Measurements from ENCODE around the gene ZNF879.

DNA sequence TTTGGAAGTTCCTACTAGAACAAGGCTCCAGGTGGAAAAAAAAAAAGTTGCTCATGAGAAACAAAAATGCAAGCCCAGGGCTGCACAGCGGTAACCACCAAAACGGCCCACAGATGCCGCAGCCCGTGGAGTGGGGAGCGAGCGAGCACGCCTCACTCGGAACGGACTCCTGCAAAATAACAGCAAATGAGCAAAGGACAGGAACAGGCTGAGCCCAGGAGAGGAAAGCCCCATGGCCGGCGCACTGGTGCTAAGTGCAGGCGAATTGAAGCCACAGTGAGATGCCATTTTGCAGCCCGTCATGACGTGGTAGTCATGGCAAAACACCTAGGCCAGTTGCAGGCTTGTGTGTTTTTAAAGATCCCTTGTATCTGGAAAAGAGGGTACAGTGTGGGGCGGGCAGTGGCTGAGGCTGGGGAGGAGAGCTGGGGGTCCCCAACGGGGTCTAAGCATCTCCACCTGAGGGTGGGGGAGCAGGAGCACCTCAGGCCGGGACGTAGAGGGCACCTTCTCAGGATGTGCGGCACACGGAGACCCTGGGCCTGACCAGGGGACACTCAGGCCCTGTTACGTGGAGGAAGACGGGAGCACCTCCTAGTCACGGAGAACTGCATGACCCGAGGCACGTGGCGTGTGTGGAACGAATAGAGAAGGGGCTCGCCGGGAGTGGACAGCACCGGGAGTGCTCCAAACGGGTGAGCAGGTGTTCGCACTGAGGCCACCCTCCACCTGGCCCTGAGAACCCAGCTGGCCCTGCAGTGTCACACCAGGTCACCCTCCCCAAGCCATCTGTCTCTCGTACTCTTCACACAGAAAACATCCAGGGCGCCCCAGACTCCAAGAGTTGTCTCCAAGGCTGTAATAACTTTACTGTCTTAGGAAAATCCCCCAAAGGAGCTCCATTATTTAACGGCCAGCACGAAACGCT lies 39.2 kb upstream of the ZNF879 start:
- TF ChIP-seq CSDC2 (CRISPR knock-in tag; IDR thresholded peaks at IDR 0.05) (no peak), BACH2 (CRISPR knock-in tag; IDR thresholded peaks at IDR 0.05; ENCODE audit: borderline replicate concordance) (no peak), ZC3H10 (CRISPR knock-in tag; IDR thresholded peaks at IDR 0.05) (no peak), ZNF565 (CRISPR knock-in tag; conservative IDR thresholded peaks at IDR 0.05; ENCODE audit: low read depth) (no peak), ESRRG (CRISPR knock-in tag; IDR thresholded peaks at IDR 0.05) (no peak), TOX (CRISPR knock-in tag; IDR thresholded peaks at IDR 0.05; ENCODE audit: borderline replicate concordance) (no peak), RARB (CRISPR knock-in tag; IDR thresholded peaks at IDR 0.05) (no peak), TCF4 (CRISPR knock-in tag; IDR thresholded peaks at IDR 0.05; ENCODE audit: borderline replicate concordance) (no peak), ARNTL (CRISPR knock-in tag; IDR thresholded peaks at IDR 0.05; ENCODE audit: borderline replicate concordance, low read depth) (no peak)
- TF ChIP-seq, protein P1, sequence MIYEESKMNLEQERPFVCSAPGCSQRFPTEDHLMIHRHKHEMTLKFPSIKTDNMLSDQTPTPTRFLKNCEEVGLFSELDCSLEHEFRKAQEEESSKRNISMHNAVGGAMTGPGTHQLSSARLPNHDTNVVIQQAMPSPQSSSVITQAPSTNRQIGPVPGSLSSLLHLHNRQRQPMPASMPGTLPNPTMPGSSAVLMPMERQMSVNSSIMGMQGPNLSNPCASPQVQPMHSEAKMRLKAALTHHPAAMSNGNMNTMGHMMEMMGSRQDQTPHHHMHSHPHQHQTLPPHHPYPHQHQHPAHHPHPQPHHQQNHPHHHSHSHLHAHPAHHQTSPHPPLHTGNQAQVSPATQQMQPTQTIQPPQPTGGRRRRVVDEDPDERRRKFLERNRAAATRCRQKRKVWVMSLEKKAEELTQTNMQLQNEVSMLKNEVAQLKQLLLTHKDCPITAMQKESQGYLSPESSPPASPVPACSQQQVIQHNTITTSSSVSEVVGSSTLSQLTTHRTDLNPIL (CRISPR knock-in tag; IDR thresholded peaks at IDR 0.05; ENCODE audit: low read depth): no peak
- TF ChIP-seq, protein P2, sequence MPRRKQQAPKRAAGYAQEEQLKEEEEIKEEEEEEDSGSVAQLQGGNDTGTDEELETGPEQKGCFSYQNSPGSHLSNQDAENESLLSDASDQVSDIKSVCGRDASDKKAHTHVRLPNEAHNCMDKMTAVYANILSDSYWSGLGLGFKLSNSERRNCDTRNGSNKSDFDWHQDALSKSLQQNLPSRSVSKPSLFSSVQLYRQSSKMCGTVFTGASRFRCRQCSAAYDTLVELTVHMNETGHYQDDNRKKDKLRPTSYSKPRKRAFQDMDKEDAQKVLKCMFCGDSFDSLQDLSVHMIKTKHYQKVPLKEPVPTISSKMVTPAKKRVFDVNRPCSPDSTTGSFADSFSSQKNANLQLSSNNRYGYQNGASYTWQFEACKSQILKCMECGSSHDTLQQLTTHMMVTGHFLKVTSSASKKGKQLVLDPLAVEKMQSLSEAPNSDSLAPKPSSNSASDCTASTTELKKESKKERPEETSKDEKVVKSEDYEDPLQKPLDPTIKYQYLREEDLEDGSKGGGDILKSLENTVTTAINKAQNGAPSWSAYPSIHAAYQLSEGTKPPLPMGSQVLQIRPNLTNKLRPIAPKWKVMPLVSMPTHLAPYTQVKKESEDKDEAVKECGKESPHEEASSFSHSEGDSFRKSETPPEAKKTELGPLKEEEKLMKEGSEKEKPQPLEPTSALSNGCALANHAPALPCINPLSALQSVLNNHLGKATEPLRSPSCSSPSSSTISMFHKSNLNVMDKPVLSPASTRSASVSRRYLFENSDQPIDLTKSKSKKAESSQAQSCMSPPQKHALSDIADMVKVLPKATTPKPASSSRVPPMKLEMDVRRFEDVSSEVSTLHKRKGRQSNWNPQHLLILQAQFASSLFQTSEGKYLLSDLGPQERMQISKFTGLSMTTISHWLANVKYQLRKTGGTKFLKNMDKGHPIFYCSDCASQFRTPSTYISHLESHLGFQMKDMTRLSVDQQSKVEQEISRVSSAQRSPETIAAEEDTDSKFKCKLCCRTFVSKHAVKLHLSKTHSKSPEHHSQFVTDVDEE (CRISPR knock-in tag; IDR thresholded peaks at IDR 0.05): no peak
- TF ChIP-seq, protein P3, sequence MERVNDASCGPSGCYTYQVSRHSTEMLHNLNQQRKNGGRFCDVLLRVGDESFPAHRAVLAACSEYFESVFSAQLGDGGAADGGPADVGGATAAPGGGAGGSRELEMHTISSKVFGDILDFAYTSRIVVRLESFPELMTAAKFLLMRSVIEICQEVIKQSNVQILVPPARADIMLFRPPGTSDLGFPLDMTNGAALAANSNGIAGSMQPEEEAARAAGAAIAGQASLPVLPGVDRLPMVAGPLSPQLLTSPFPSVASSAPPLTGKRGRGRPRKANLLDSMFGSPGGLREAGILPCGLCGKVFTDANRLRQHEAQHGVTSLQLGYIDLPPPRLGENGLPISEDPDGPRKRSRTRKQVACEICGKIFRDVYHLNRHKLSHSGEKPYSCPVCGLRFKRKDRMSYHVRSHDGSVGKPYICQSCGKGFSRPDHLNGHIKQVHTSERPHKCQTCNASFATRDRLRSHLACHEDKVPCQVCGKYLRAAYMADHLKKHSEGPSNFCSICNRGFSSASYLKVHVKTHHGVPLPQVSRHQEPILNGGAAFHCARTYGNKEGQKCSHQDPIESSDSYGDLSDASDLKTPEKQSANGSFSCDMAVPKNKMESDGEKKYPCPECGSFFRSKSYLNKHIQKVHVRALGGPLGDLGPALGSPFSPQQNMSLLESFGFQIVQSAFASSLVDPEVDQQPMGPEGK (CRISPR knock-in tag; IDR thresholded peaks at IDR 0.05; ENCODE audit: borderline replicate concordance): no peak
- TF ChIP-seq, protein P4, sequence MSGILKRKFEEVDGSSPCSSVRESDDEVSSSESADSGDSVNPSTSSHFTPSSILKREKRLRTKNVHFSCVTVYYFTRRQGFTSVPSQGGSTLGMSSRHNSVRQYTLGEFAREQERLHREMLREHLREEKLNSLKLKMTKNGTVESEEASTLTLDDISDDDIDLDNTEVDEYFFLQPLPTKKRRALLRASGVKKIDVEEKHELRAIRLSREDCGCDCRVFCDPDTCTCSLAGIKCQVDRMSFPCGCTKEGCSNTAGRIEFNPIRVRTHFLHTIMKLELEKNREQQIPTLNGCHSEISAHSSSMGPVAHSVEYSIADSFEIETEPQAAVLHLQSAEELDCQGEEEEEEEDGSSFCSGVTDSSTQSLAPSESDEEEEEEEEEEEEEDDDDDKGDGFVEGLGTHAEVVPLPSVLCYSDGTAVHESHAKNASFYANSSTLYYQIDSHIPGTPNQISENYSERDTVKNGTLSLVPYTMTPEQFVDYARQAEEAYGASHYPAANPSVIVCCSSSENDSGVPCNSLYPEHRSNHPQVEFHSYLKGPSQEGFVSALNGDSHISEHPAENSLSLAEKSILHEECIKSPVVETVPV (CRISPR knock-in tag; IDR thresholded peaks at IDR 0.05): no peak
- TF ChIP-seq, protein P5, sequence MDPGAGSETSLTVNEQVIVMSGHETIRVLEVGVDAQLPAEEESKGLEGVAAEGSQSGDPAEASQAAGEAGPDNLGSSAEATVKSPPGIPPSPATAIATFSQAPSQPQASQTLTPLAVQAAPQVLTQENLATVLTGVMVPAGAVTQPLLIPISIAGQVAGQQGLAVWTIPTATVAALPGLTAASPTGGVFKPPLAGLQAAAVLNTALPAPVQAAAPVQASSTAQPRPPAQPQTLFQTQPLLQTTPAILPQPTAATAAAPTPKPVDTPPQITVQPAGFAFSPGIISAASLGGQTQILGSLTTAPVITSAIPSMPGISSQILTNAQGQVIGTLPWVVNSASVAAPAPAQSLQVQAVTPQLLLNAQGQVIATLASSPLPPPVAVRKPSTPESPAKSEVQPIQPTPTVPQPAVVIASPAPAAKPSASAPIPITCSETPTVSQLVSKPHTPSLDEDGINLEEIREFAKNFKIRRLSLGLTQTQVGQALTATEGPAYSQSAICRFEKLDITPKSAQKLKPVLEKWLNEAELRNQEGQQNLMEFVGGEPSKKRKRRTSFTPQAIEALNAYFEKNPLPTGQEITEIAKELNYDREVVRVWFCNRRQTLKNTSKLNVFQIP (CRISPR knock-in tag; IDR thresholded peaks at IDR 0.05; ENCODE audit: borderline replicate concordance, low read depth): no peak
